ENCODE results near the gene MRPS6. TPM values are rescaled to one million over a fixed set of nuclear protein-coding genes. Genes with fewer than 3 reads are reported as not detected.
A peak's percentile ranks its signal among the peaks of the same experiment; 100 is the strongest.

Gene MRPS6
- total RNA-seq, 1 donor from 2014 or later: 37.9 TPM

DNA sequence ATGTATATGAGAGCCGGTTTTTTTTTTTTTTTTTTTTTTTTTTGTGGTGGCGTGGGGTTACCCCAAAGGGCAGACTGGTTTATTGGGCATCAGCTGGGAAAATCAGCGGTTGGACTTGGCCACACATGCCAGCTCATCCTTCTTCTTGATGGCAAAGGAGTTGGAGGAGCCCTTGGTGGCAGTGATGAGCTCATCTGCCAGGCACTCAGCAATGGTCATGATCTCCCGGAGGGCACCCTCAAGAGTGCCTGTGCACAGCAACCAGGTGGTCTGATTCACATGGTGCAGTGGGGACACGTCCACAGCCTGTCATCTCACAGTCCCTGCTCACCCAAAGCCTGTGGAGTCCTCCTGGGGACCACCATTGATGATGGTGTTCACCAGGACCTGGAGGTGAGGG lies 62.0 kb downstream of the MRPS6 start:
- no peak for DNase-seq

DNA sequence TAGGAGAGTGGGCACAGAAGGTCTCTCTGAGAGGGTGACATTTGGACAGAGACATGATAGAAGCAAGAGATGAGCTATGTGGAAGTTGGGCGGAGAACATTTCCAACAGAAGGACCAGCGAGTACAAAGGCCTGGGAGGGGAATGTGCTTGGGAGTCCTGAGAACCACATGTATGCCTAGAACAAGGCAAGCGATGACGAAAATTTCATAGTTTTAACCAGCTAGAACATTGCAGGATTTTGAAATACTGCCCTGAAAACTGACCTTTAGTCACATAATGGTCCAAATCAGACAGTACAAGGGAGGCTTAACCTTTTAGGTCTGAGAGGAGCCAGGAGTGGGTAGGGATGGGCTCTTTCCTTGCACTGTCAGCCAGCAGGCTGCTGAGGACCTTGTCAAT lies 68.0 kb downstream of the MRPS6 start:
- no peak for DNase-seq

DNA sequence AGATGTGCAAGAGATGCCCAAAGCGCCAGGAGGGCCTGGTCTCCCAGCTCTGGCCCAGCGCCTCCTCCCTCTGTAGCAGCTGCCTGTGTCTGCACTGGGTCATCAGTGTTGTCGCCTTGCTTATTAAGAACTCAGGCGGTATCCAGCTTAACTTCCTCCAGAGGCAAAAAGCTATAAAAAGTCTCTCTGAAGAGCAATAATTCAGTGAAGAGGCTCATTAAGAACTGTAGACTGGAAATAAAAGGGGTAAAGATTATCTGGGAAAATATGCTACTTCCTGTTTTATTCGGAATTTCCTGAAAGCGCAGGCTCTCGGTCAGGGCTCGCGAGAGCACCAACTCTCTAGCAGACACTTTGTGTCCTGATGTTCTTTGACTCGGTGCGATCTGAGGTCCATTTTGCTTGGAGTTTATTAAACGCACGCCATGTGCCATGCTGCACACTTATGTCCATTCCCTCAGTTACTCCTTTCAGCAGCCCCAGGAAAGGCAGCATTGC lies 70.4 kb downstream of the MRPS6 start:
- DNase-seq: no peak

- no peak for DNase-seq
Observed at GRCh38 chr21:34144224-34144623, 70.8 kb downstream of the MRPS6 start.

DNA sequence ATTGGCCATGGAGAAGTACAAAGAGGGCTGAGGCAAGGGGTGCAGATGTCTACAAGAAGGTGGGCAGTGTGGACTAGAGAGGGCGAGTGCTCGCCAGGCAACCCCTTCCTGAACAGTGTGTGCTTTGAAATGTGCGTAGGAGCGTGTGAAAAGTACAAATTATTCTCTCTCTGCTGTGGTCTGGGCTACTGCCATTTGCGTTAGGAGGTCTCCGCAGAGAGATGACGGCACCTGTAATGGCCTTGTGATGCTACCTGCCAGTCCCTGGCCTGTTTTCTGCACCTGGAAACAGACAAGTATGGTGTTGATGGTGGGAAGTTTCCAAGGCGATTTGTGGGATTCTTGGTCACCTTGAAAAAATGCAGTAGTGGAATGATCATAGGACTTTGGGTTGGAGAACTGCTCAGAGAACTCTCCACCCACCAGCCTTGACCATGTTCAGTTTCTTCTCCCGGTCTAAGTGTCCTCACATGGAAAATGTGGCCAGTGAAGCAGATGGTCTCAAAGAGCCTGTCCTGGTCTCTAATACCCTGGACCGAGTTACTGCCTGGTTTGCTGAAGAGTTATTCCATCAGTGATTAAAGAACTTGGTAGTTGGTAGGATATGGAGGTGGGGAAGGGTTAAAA lies 74.5 kb downstream of the MRPS6 start:
- no peak for DNase-seq

GRCh38 chr21:34148419-34148804 lies 75.0 kb downstream of the MRPS6 start:
- no peak for DNase-seq

GRCh38 chr21:34148826-34149558 lies 75.6 kb downstream of the MRPS6 start:
- DNase-seq: no peak

DNA sequence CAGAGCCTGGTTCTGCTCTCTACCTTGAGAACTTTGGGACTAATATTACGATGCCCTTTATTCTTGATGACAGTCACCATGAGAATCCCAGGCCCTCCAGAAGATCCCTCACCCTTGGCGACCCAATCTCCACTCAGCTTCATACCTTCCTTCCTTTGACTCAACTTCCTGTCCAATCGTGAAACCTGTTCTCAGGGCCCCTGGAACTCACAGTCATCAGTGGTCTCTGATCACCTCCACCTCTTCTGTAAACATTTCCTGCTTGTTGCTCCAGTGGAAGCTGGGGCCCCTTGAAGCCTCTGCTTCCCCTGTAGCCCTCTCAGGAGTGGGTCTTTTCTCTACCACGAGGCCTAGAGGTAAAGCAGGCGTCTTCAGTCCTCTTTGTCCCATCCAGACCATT lies 79.1 kb downstream of the MRPS6 start:
- DNase-seq: no peak

GRCh38 chr21:34154878-34155277 lies 81.5 kb downstream of the MRPS6 start:
- DNase-seq: no peak

DNA sequence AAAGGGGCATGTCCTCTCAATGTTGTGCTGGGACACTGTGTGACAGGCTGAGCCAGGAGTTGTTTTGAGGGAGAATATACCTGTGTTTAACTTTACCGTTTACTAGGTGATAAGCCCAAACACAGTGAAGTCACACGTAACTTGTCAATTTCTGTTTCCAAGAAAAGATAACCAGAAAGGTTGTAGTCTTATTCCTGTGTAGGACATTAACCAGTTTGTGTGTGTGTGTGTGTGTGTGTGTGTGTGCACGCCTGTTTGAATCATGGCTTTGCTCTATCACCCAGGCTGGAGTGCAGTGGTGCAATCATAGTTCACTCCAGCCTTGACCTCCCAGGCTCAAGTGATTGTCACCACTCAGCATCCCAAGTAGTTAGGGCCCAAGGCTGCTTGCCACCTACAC lies 83.6 kb downstream of the MRPS6 start:
- no peak for DNase-seq

DNA sequence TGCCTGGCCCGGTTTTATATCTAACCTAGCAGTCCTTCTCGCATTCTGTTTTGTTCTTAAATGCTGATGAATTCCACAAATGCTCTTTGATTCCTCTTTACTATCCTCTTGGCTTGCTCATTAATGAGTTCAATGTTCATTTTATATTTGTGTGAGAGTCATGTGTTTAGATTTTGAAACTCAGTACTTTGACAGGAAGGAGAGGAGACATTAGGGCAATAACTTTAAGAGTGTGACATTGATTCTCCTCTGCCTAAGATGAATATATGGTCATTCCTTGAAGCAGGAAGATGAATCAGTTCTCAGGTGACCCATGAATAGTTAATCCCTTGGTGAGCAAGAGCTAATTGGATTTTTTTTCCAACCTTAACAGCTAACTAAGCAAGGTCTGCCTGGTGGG lies 84.1 kb downstream of the MRPS6 start:
- DNase-seq: no peak

DNA sequence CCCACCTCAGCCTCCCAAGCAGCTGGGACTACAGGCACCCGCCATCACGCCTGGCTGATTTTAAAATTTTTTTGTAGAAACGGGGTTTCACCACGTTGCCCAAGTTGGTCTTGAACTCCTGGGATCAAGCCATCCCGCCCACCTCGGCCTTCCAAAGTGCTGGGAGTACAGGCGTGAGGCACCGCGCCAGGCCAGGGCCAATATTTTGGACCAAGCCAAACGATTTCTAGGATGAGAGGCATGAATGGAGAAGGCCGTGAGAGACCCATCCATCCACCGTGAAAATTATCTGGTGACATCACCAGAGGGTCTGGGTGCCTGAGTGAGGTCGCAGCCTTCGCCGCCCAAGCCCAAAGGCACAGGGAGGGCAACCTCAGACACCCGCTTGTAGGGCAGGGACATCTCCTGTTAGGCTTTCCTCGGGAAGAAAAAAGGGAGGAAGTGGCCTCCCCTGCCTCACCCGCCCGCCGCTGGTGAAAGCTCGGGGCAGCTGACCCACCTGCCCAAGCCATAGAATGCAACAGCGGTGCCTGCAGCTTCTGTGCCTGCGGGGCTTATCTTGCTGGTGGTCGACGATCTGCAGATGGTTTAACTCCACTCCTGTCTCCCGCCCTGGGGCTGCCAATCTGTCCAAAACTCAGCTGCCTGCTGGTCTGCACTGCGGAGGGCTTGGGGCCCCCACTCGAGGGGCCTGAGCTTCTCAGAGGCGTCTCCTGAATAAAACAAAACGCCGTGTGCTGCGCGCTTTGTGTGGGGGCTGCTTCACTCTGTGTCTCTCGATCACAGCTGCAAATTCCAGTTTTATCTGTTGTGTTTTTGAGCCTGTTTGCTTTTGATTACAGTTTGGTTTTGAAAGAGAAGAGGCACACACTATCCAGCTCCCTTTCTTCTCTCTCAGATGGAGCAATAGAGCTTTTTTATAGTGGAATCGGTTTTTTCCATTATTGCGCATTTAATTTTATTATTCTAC lies 85.8 kb downstream of the MRPS6 start:
- DNase-seq: no peak

GRCh38 chr21:34166468-34166867 lies 93.1 kb downstream of the MRPS6 start:
- no peak for DNase-seq

DNA sequence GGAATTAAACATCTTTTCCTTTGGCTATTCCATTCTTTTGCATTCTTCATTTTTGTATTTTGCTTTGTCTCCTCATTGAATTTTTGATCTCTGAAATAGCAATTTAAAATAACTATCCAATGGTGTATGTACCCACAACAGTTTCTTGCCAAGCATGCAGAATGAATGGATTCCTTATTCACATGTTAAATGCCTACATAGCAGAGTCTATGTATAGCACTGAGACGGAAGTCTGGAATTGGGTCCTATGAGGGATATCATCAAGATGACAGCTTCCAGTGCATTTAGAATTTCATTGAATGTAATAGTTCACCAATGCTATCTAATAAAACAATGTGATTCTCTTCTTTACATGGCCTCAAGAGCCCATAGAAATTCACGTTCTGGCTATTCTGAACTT lies 97.5 kb downstream of the MRPS6 start:
- DNase-seq: no peak

- no peak for DNase-seq
Observed at GRCh38 chr21:34174470-34174869, 101.1 kb downstream of the MRPS6 start.

GRCh38 chr21:34176448-34176847 lies 103.1 kb downstream of the MRPS6 start:
- no peak for DNase-seq

DNA sequence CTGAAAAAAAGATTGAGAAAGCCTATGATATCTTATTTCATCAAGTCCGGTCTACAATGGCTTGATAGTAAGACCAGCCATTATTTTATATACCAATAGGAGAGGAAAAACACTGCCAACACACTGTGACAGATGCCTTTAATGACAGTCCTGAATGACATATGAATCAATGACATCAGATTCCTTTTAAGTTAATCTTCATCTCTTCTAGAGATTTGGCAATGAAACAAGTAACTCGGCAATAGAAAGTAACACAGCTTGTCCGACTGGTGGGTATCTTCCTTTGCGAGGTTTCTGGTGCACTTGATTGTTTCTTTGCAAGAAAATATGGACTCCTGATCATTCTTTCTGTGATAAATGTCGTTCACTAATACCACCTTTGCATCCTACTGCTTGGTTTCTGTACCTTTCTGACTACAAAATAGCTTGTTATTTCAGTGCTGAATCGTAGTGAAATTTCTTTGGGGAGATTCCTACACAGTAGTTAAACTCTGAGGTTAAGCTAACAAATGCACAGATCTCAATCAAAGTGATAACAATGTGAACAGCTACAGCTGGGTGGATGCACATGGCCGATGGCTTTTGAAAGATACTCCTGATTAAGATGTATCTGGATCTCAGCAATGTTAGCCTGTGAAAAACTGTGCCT lies 104.7 kb downstream of the MRPS6 start:
- DNase-seq: no peak

GRCh38 chr21:34179204-34179935 lies 106.0 kb downstream of the MRPS6 start:
- no peak for DNase-seq

GRCh38 chr21:34180407-34180806 lies 107.0 kb downstream of the MRPS6 start:
- DNase-seq: no peak

DNA sequence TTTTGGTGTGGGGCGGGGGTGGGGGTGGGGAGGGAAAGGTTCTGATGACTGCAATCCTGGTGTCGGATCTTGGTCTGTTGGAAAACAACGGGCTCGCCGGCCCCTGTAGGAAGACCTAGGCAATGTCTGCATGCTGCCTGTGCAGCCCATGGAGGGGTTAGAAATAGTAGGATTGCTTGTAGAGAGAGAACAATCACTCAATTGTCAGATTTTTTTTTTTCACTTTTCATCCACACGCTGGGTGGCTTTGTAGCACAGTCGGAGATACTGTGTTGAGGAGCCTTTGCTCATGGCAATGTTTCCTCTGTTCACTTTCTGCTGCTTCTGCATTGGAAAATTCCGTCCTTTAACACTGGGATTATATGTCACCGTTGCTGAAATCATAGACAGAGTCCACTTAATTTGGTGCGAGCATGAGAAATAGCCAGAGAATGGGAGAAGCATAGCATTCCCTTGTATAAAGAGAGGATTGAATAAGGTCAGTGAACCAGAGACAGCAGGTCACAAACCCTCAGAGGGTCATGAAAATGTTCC lies 107.5 kb downstream of the MRPS6 start:
- peak; percentile 13 for DNase-seq

- DNase-seq: no peak
Observed at GRCh38 chr21:34181431-34182039, 108.2 kb downstream of the MRPS6 start.

Data from skin of body (tissue), 2 donors.